ENCODE results near the gene TMTC4. TPM values are rescaled to one million over a fixed set of nuclear protein-coding genes. Genes with fewer than 3 reads are reported as not detected.
A peak's percentile ranks its signal among the peaks of the same experiment; 100 is the strongest.

TMTC4 gene
- total and polyA plus RNA-seq, 10 of the 15 experiments (the other 5 are each of a cell fraction or from before 2014, with no cell fraction given) = 3.3 to 24.6 (median 14.5) TPM

GRCh38 chr13:100674872-100675660 is 471 bp upstream of the TMTC4 start (continued):
- no peak; the same call in 1 of the 2 replicates for TF ChIP-seq EED (IDR thresholded peaks at IDR 0.05; ENCODE audit: low read depth)
- 0 out of 2 replicates have a peak, but pooled peaks have one; percentile 25 for TF ChIP-seq MLLT1 (IDR thresholded peaks at IDR 0.05)
- TF ChIP-seq RBBP5 (conservative IDR thresholded peaks at IDR 0.05) = no peak
- no peak for TF ChIP-seq RB1 (IDR thresholded peaks at IDR 0.05; ENCODE audit: borderline replicate concordance)
- TF ChIP-seq SMAD1 (IDR thresholded peaks at IDR 0.05; ENCODE audit: low read depth, partially characterized antibody) = no peak
- no peak for TF ChIP-seq PAX5 (IDR thresholded peaks at IDR 0.05; ENCODE audit: borderline replicate concordance, low read depth, low read length)
- TF ChIP-seq HCFC1 (IDR thresholded peaks at IDR 0.05; ENCODE audit: low read length) = no peak; the same call in 1 of the 2 replicates
- TF ChIP-seq MAX (IDR thresholded peaks at IDR 0.05; ENCODE audit: low read depth, low read length) = 0 out of 2 replicates have a peak, but pooled peaks have one; percentile 27
- no peak for TF ChIP-seq KDM1A (IDR thresholded peaks at IDR 0.05; ENCODE audit: borderline replicate concordance)
- no peak for TF ChIP-seq WRNIP1 (IDR thresholded peaks at IDR 0.05; ENCODE audit: borderline replicate concordance, low read depth, low read length)
- peak; percentile 42 for TF ChIP-seq IKZF1 (conservative IDR thresholded peaks at IDR 0.05)
- no peak for TF ChIP-seq ZSCAN29 (IDR thresholded peaks at IDR 0.05)
- no peak for TF ChIP-seq ZNF384 (IDR thresholded peaks at IDR 0.05; ENCODE audit: borderline replicate concordance, low read depth, low read length)
- no peak for TF ChIP-seq ZNF687 (IDR thresholded peaks at IDR 0.05)
- TF ChIP-seq TCF12 (IDR thresholded peaks at IDR 0.05; ENCODE audit: low read depth, low read length) = no peak
- no peak for TF ChIP-seq ELK1 (IDR thresholded peaks at IDR 0.05; ENCODE audit: low read depth, low read length)
- no peak for TF ChIP-seq ZBTB33 (IDR thresholded peaks at IDR 0.05)
- TF ChIP-seq STAT3 (IDR thresholded peaks at IDR 0.05; ENCODE audit: low read depth, low read length) = no peak
- no peak for TF ChIP-seq HSF1 (IDR thresholded peaks at IDR 0.05; ENCODE audit: low read depth, low read length)
- 0 out of 2 replicates have a peak, but pooled peaks have one; percentile 16 for TF ChIP-seq BRCA1 (IDR thresholded peaks at IDR 0.05; ENCODE audit: low read depth, low read length)
